Stimulated activated naive B cell treated with anti-CD40 and anti-IgM and Interleukin-4, amounts not matched to agents 10 μg/mL and 1 μg/mL and 100 μg/mL, for 72 hours (primary cell): ENCODE measurements around the gene STK35.
A peak's percentile ranks its signal among the peaks of the same experiment; 100 is the strongest.

Experiments used
- ATAC-seq, 2 donors: fragments of 150-1000 bp; cut with Tn5 transposase; replicated peaks; 2 replicates each; pipeline ENCODE4 v1.10.0; 2021; ENCODE audit warnings: moderate library complexity in 1 of 2
- DNase-seq: peaks from one replicate; pipeline ENCODE4 v3.0.0; 2021
- H3K27ac Mint-ChIP-seq: one replicate; pipeline ENCODE4 v1.8.0; 2022; ENCODE audit warnings: mild to moderate bottlenecking, mixed read lengths
- H3K27me3 Mint-ChIP-seq, 2 donors: one replicate each; pipeline ENCODE4 v1.8.0; 2022; ENCODE audit warnings: mixed read lengths in 2 of 2
- H3K36me3 Mint-ChIP-seq, 2 donors: one replicate each; pipeline ENCODE4 v1.8.0; 2022; ENCODE audit warnings: mixed read lengths in 2 of 2, mild to moderate bottlenecking in 1 of 2
- H3K4me1 Mint-ChIP-seq, 2 donors: one replicate each; pipeline ENCODE4 v1.8.0; 2022; ENCODE audit warnings: mixed read lengths in 2 of 2, mild to moderate bottlenecking in 1 of 2
- H3K4me3 Mint-ChIP-seq, 2 donors: one replicate each; pipeline ENCODE4 v1.8.0; 2022; ENCODE audit warnings: mild to moderate bottlenecking in 2 of 2, mixed read lengths in 2 of 2, moderate library complexity in 1 of 2
- H3K9me3 Mint-ChIP-seq, 2 donors: one replicate each; pipeline ENCODE4 v1.8.0; 2022; ENCODE audit warnings: mixed read lengths in 2 of 2, mild to moderate bottlenecking in 1 of 2

Gene STK35

GRCh38 chr20:2101057-2101864 is at the start of gene STK35:
Gene STK35, plus strand, starts transcription at chr20:2101827. Its CDS starts 55 bp downstream, at chr20:2101882.
- Mint-ChIP-seq H3K27ac (peak within 1 kb of the TSS; percentile 99), H3K4me3 (peak within 1 kb of the TSS; percentile 86 to 95)
- peak; percentile 72 to 73 for ATAC-seq

GRCh38 chr20:2051946-2052345 is 49.7 kb upstream of the STK35 start:
- no peak overlapping the region for H3K4me3 Mint-ChIP-seq
- no peak for ATAC-seq
- no peak overlapping the region for H3K27ac Mint-ChIP-seq

More at GRCh38 chr20:2101057-2101864, at the start of gene STK35:
- no peak for DNase-seq
- H3K36me3 Mint-ChIP-seq, result peaks cover 26 to 30% of the 10 kb centered on the region in 2 donors
- peaks cover 19 to 40% of the 10 kb centered on the region in 2 donors for H3K4me1 Mint-ChIP-seq
- no peaks in the 10 kb centered on the region for H3K27me3 Mint-ChIP-seq
- no peaks in the 10 kb centered on the region for H3K9me3 Mint-ChIP-seq

GRCh38 chr20:2052741-2053140 is 48.9 kb upstream of the STK35 start:
- Mint-ChIP-seq H3K9me3 (peaks cover 0 to 4% of the 10 kb centered on the region in 2 donors), H3K27ac (no peak overlapping the region), H3K4me3 (no peak overlapping the region), H3K4me1 (no peaks in the 10 kb centered on the region), H3K36me3 (peaks cover 0 to 1% of the 10 kb centered on the region in 2 donors), H3K27me3 (peaks cover 44 to 73% of the 10 kb centered on the region in 2 donors)
- ATAC-seq (no peak), DNase-seq (no peak)

More at GRCh38 chr20:2051946-2052345, 49.7 kb upstream of the STK35 start:
- DNase-seq, result no peak
- no peaks in the 10 kb centered on the region for H3K36me3 Mint-ChIP-seq
- no peaks in the 10 kb centered on the region for H3K4me1 Mint-ChIP-seq
- peaks cover 0 to 4% of the 10 kb centered on the region in 2 donors for H3K9me3 Mint-ChIP-seq
- peaks cover 40 to 70% of the 10 kb centered on the region in 2 donors for H3K27me3 Mint-ChIP-seq

GRCh38 chr20:2053615-2054014 is 48.0 kb upstream of the STK35 start:
- peaks cover 53 to 74% of the 10 kb centered on the region in 2 donors for H3K27me3 Mint-ChIP-seq
- peaks cover 4 to 7% of the 10 kb centered on the region in 2 donors for H3K9me3 Mint-ChIP-seq
- DNase-seq (no peak), ATAC-seq (no peak)
- no peak overlapping the region for H3K4me3 Mint-ChIP-seq
- H3K36me3 Mint-ChIP-seq, result peaks cover 0 to 1% of the 10 kb centered on the region in 2 donors
- H3K27ac Mint-ChIP-seq, result no peak overlapping the region
- H3K4me1 Mint-ChIP-seq, result no peaks in the 10 kb centered on the region

GRCh38 chr20:2054911-2055310 is 46.7 kb upstream of the STK35 start:
- Mint-ChIP-seq H3K4me1 (no peaks in the 10 kb centered on the region), H3K4me3 (no peak overlapping the region), H3K36me3 (peaks cover 0 to 1% of the 10 kb centered on the region in 2 donors), H3K27ac (no peak overlapping the region), H3K9me3 (peaks cover 4 to 8% of the 10 kb centered on the region in 2 donors), H3K27me3 (peaks cover 43 to 74% of the 10 kb centered on the region in 2 donors)
- no peak for DNase-seq
- ATAC-seq, result no peak

GRCh38 chr20:2059411-2059810 is 42.2 kb upstream of the STK35 start:
- Mint-ChIP-seq H3K27ac (no peak overlapping the region), H3K9me3 (peaks cover 0 to 8% of the 10 kb centered on the region in 2 donors), H3K4me1 (no peaks in the 10 kb centered on the region), H3K4me3 (no peak overlapping the region), H3K36me3 (peaks cover 0 to 1% of the 10 kb centered on the region in 2 donors), H3K27me3 (peaks cover 25 to 44% of the 10 kb centered on the region in 2 donors)
- ATAC-seq (no peak), DNase-seq (no peak)

GRCh38 chr20:2065099-2065498 is 36.5 kb upstream of the STK35 start:
- Mint-ChIP-seq H3K27ac (no peak overlapping the region), H3K4me3 (no peak overlapping the region), H3K4me1 (no peaks in the 10 kb centered on the region), H3K9me3 (no peaks in the 10 kb centered on the region), H3K27me3 (peaks cover 31 to 42% of the 10 kb centered on the region in 2 donors), H3K36me3 (no peaks in the 10 kb centered on the region)
- ATAC-seq, result no peak
- no peak for DNase-seq

- no peaks in the 10 kb centered on the region for H3K36me3 Mint-ChIP-seq
- H3K4me3 Mint-ChIP-seq, result no peak overlapping the region
- no peaks in the 10 kb centered on the region for H3K9me3 Mint-ChIP-seq
- DNase-seq (no peak), ATAC-seq (no peak)
- H3K27ac Mint-ChIP-seq, result no peak overlapping the region
- peaks cover 39 to 54% of the 10 kb centered on the region in 2 donors for H3K27me3 Mint-ChIP-seq
- no peaks in the 10 kb centered on the region for H3K4me1 Mint-ChIP-seq
Observed at GRCh38 chr20:2066461-2067122, 35.0 kb upstream of the STK35 start.

- H3K4me1 Mint-ChIP-seq, result peaks cover 0 to 4% of the 10 kb centered on the region in 2 donors
- no peak for DNase-seq
- H3K4me3 Mint-ChIP-seq, result no peak overlapping the region
- peaks cover 30 to 45% of the 10 kb centered on the region in 2 donors for H3K27me3 Mint-ChIP-seq
- H3K9me3 Mint-ChIP-seq, result no peaks in the 10 kb centered on the region
- no peak for ATAC-seq
- no peaks in the 10 kb centered on the region for H3K36me3 Mint-ChIP-seq
- H3K27ac Mint-ChIP-seq, result no peak overlapping the region
Observed at GRCh38 chr20:2080532-2081224, 20.9 kb upstream of the STK35 start.

GRCh38 chr20:2084703-2085102 is 16.9 kb upstream of the STK35 start:
- H3K27ac Mint-ChIP-seq, result no peak overlapping the region
- H3K27me3 Mint-ChIP-seq, result peaks cover 29 to 30% of the 10 kb centered on the region in 2 donors
- H3K36me3 Mint-ChIP-seq, result no peaks in the 10 kb centered on the region
- DNase-seq (no peak), ATAC-seq (no peak)
- no peak overlapping the region for H3K4me3 Mint-ChIP-seq
- H3K4me1 Mint-ChIP-seq, result peaks cover 0 to 4% of the 10 kb centered on the region in 2 donors
- no peaks in the 10 kb centered on the region for H3K9me3 Mint-ChIP-seq

GRCh38 chr20:2086177-2086979 is 15.2 kb upstream of the STK35 start:
- H3K9me3 Mint-ChIP-seq, result no peaks in the 10 kb centered on the region
- H3K4me3 Mint-ChIP-seq, result no peak overlapping the region
- peaks cover 27 to 29% of the 10 kb centered on the region in 2 donors for H3K27me3 Mint-ChIP-seq
- DNase-seq, result no peak
- no peaks in the 10 kb centered on the region for H3K36me3 Mint-ChIP-seq
- ATAC-seq, result no peak
- no peaks in the 10 kb centered on the region for H3K4me1 Mint-ChIP-seq
- H3K27ac Mint-ChIP-seq, result no peak overlapping the region

- H3K4me3 Mint-ChIP-seq, result no peak overlapping the region
- no peaks in the 10 kb centered on the region for H3K36me3 Mint-ChIP-seq
- no peaks in the 10 kb centered on the region for H3K9me3 Mint-ChIP-seq
- no peak overlapping the region for H3K27ac Mint-ChIP-seq
- H3K4me1 Mint-ChIP-seq, result no peaks in the 10 kb centered on the region
- H3K27me3 Mint-ChIP-seq, result peaks cover 27 to 29% of the 10 kb centered on the region in 2 donors
- no peak for DNase-seq
- ATAC-seq, result no peak
Observed at GRCh38 chr20:2086980-2087377, 14.6 kb upstream of the STK35 start.

- Mint-ChIP-seq H3K4me1 (peaks cover 0 to 1% of the 10 kb centered on the region in 2 donors), H3K36me3 (no peaks in the 10 kb centered on the region), H3K9me3 (no peaks in the 10 kb centered on the region), H3K27ac (no peak overlapping the region), H3K4me3 (no peak overlapping the region), H3K27me3 (peaks cover 26 to 34% of the 10 kb centered on the region in 2 donors)
- ATAC-seq (no peak), DNase-seq (no peak)
Observed at GRCh38 chr20:2088891-2089290, 12.7 kb upstream of the STK35 start.

GRCh38 chr20:2089447-2089846 is 12.2 kb upstream of the STK35 start:
- DNase-seq (no peak), ATAC-seq (no peak)
- H3K4me1 Mint-ChIP-seq, result peaks cover 0 to 1% of the 10 kb centered on the region in 2 donors
- peaks cover 32 to 36% of the 10 kb centered on the region in 2 donors for H3K27me3 Mint-ChIP-seq
- no peak overlapping the region for H3K4me3 Mint-ChIP-seq
- H3K27ac Mint-ChIP-seq, result no peak overlapping the region
- H3K9me3 Mint-ChIP-seq, result no peaks in the 10 kb centered on the region
- no peaks in the 10 kb centered on the region for H3K36me3 Mint-ChIP-seq
